GM12874 (cell line): Measurements from ENCODE around the gene NFIX.

ENCODE experiments used
- CTCF ChIP-seq: IDR thresholded peaks from 2 replicates; pipeline ENCODE4 v1.5.1; 2011; ENCODE audit warnings: low read depth, mild to moderate bottlenecking, control low read depth, low read length, moderate library complexity; ENCODE audit not compliant: insufficient read depth

The NFIX gene

GRCh38 chr19:13035820-13036365 lies 40.6 kb downstream of the NFIX start:
- no peak for TF ChIP-seq CTCF

GRCh38 chr19:13036366-13036976 lies 41.2 kb downstream of the NFIX start:
- no peak for TF ChIP-seq CTCF

- no peak for TF ChIP-seq CTCF
Observed at GRCh38 chr19:13037161-13037560, 41.9 kb downstream of the NFIX start.

GRCh38 chr19:13037731-13038130 lies 42.5 kb downstream of the NFIX start:
- TF ChIP-seq CTCF = no peak

GRCh38 chr19:13038306-13039210 lies 43.3 kb downstream of the NFIX start:
- no peak for TF ChIP-seq CTCF

GRCh38 chr19:13039211-13039789 lies 44.0 kb downstream of the NFIX start:
- no peak for TF ChIP-seq CTCF

GRCh38 chr19:13040232-13040947 lies 45.1 kb downstream of the NFIX start:
- no peak for TF ChIP-seq CTCF
